PFSK-1 (cell line): Measurements from ENCODE around the gene DLGAP1.

Experiments used
- FOXP2 ChIP-seq: optimal IDR thresholded peaks from 2 replicates; pipeline ENCODE3; 2011; ENCODE audit warnings: borderline replicate concordance, control low read depth, inconsistent platforms; ENCODE audit not compliant: insufficient read depth; ENCODE audit errors: extremely low read length, extremely low read depth
- POLR2AphosphoS5 ChIP-seq: IDR thresholded peaks from 2 replicates; pipeline ENCODE4 v1.6.1; 2012; ENCODE audit warnings: low read depth, mild to moderate bottlenecking, control low read depth, low read length, moderate library complexity
- REST ChIP-seq, 2 experiments: IDR thresholded peaks; 2 replicates each; pipeline versions ENCODE4 v1.6.1 to v1.8.0; 2011 to 2012; ENCODE audit warnings: low read depth in 2 of 2, low read length in 2 of 2, control low read depth in 1 of 2, inconsistent platforms in 1 of 2, mild to moderate bottlenecking in 1 of 2, moderate library complexity in 1 of 2; ENCODE audit not compliant: insufficient read depth in 1 of 2
- SIN3A ChIP-seq: IDR thresholded peaks from 2 replicates; pipeline ENCODE4 v1.6.1; 2012; ENCODE audit warnings: mild to moderate bottlenecking, low read length, moderate library complexity, borderline replicate concordance; ENCODE audit not compliant: insufficient read depth
- TAF1 ChIP-seq: IDR thresholded peaks from 2 replicates; pipeline ENCODE4 v1.6.1; 2012; ENCODE audit warnings: low read length, control low read depth, borderline replicate concordance; ENCODE audit not compliant: insufficient read depth

The DLGAP1 gene

GRCh38 chr18:3449512-3450011 lies 1005.5 kb downstream of the DLGAP1 start:
- TF ChIP-seq POLR2AphosphoS5 (no peak; the same call in 1 of the 2 replicates), TAF1 (no peak), SIN3A (peak; percentile 53; the same call in 1 of the 2 replicates), FOXP2 (no peak), REST (IDR thresholded peaks at IDR 0.05; ENCODE audit: insufficient read depth in 1 of 2, low read depth in 2 of 2, low read length in 2 of 2) (no peak)

- TF ChIP-seq REST (IDR thresholded peaks at IDR 0.05; ENCODE audit: insufficient read depth in 1 of 2, low read depth in 2 of 2, low read length in 2 of 2) (0 out of 4 replicates have a peak, but pooled peaks of 1 of the 2 experiments have one; percentile 6), SIN3A (no peak)
Measured at GRCh38 chr18:3448838-3449511, 1006.1 kb downstream of the DLGAP1 start.

GRCh38 chr18:3447895-3448837 lies 1006.9 kb downstream of the DLGAP1 start:
- TF ChIP-seq TAF1 (0 out of 2 replicates have a peak, but pooled peaks have one; percentile 64), SIN3A (peak; percentile 83; the same call in 1 of the 2 replicates), REST (IDR thresholded peaks at IDR 0.05; ENCODE audit: insufficient read depth in 1 of 2, low read depth in 2 of 2, low read length in 2 of 2) (peak in 1 of 2 experiments; percentile 16; a peak in 1 of 4 replicates), FOXP2 (no peak), POLR2AphosphoS5 (peak; percentile 80)

- TF ChIP-seq POLR2AphosphoS5 = no peak
Measured at GRCh38 chr18:3447068-3447894, 1007.8 kb downstream of the DLGAP1 start.
